Caco-2 (cell line): ENCODE data around the gene ICAM1. TPM values are rescaled to one million over a fixed set of nuclear protein-coding genes. Genes with fewer than 3 reads are reported as not detected.
A peak's percentile ranks its signal among the peaks of the same experiment; 100 is the strongest.

Source experiments
- BruUV-seq: library from RNA; stranded (reverse); fragments of 400-500 nt; replicated peaks from 2 replicates; lab custom pipeline; 2021; lab: Mats Ljungman, UMichigan
- CTCF ChIA-PET: fragments of 300-600 bp; sonication (Branson Sonifier 250); formaldehyde crosslinking; loops from one replicate; lab custom pipeline; 2022; ENCODE audit warnings: antibody characterized with exemption; lab: Charles Lee
- POLR2A ChIA-PET: fragments of 300-600 bp; sonication (Branson Sonifier 250); formaldehyde crosslinking; loops from one replicate; lab custom pipeline; 2022; ENCODE audit warnings: antibody characterized with exemption; lab: Charles Lee
- DNase-seq, 2 experiments: peaks; one replicate each; pipeline versions ENCODE4 v3.0.0 to v3.0.0-alpha.2; 2020 to 2022
- H3K27me3 ChIP-seq: replicated peaks from 2 replicates; pipeline ENCODE4 v1.6.0; 2011; ENCODE audit warnings: low read length; ENCODE audit not compliant: control insufficient read depth, insufficient read depth
- H3K36me3 ChIP-seq: 2 replicates; pipeline ENCODE4 v1.5.1; 2011; ENCODE audit warnings: low read length; ENCODE audit not compliant: control insufficient read depth, insufficient read depth
- H3K4me1 ChIP-seq: fragments of 250-450 bp; sonication (Bioruptor Pico); 2 replicates; pipeline ENCODE4 v1.5.1; 2020; ENCODE audit warnings: mild to moderate bottlenecking
- H3K4me3 ChIP-seq: 2 replicates; pipeline ENCODE4 v1.5.1; 2011; ENCODE audit warnings: low read depth, mild to moderate bottlenecking, control low read depth, low read length
- H3K9me3 ChIP-seq: fragments of 250-450 bp; sonication (Bioruptor Pico); 2 replicates; pipeline ENCODE4 v1.5.1; 2020; ENCODE audit warnings: mild to moderate bottlenecking, moderate library complexity
- H3K27ac Mint-ChIP-seq: one replicate; pipeline ENCODE4 v1.8.0; 2022; ENCODE audit warnings: mixed read lengths; ENCODE audit not compliant: unreplicated experiment
- H3K27me3 Mint-ChIP-seq: one replicate; pipeline ENCODE4 v1.8.0; 2022; ENCODE audit warnings: mixed read lengths; ENCODE audit not compliant: insufficient read depth, unreplicated experiment
- H3K36me3 Mint-ChIP-seq: one replicate; pipeline ENCODE4 v1.8.0; 2022; ENCODE audit warnings: mild to moderate bottlenecking, mixed read lengths; ENCODE audit not compliant: insufficient read depth, unreplicated experiment
- H3K4me1 Mint-ChIP-seq: one replicate; pipeline ENCODE4 v1.8.0; 2022; ENCODE audit warnings: low read depth, mixed read lengths; ENCODE audit not compliant: unreplicated experiment
- H3K4me3 Mint-ChIP-seq: one replicate; pipeline ENCODE4 v1.8.0; 2022; ENCODE audit warnings: mild to moderate bottlenecking, moderate library complexity, mixed read lengths; ENCODE audit not compliant: unreplicated experiment
- H3K9me3 Mint-ChIP-seq: one replicate; pipeline ENCODE4 v1.8.0; 2022; ENCODE audit warnings: mixed read lengths; ENCODE audit not compliant: unreplicated experiment
- CTCF ChIP-seq, 2 experiments: fragments of 200-600 bp in 1 of 2; IDR thresholded peaks; 1 replicate in 1 of 2; 2 replicates in 1 of 2; pipeline versions ENCODE4 v1.5.1 to v1.8.0; 2011 to 2022; ENCODE audit warnings: antibody characterized with exemption in 1 of 2, control low read depth in 1 of 2, inconsistent platforms in 1 of 2, low read depth in 1 of 2, low read length in 1 of 2, mild to moderate bottlenecking in 1 of 2, moderate library complexity in 1 of 2; ENCODE audit not compliant: insufficient read depth in 1 of 2, severe bottlenecking in 1 of 2, unreplicated experiment in 1 of 2
- intact Hi-C: fragments of 100-400 bp; cut with micrococcal nuclease; formaldehyde crosslinking; loops from one replicate; pipeline ENCODE4 v1.10.0; 2022; ENCODE audit not compliant: unreplicated experiment
- total RNA-seq: library from RNA; stranded (reverse); gene quantifications from 2 replicates; pipeline ENCODE4 v1.2.3, GENCODE V29; 2022

Gene ICAM1
- total RNA-seq, 1 experiment from 2014 or later = 15.7 TPM

GRCh38 chr19:10258080-10258710 lies 12.7 kb upstream of the ICAM1 start:
- no peak overlapping the region for H3K4me3 ChIP-seq
- ChIA-PET POLR2A (interaction anchor here (0.5 to 1.0 kb wide), 2 partner anchors 13 to 75 kb away, joined by 4 to 10 read pairs; partner anchors contain the start of gene ICAM1), CTCF (interaction anchor here (0.6 to 3.4 kb wide), 20 partner anchors 8 to 633 kb away, joined by 3 to 54 read pairs (median 6); partner anchors contain the start of genes FDX2, ICAM1, ICAM5 and RAVER1)
- H3K27ac Mint-ChIP-seq = no peak overlapping the region
- H3K9me3 ChIP-seq = no peaks in the 10 kb centered on the region
- peaks cover 27% of the 10 kb centered on the region for H3K4me1 ChIP-seq
- no peak overlapping the region for H3K4me3 Mint-ChIP-seq
- peaks cover 38% of the 10 kb centered on the region for H3K36me3 Mint-ChIP-seq
- BruUV-seq = no TSS peak
- peaks cover 7% of the 10 kb centered on the region for H3K4me1 Mint-ChIP-seq
- H3K27me3 ChIP-seq = no peaks in the 10 kb centered on the region
- H3K9me3 Mint-ChIP-seq = no peaks in the 10 kb centered on the region
- no peak for TF ChIP-seq CTCF (IDR thresholded peaks at IDR 0.05; ENCODE audit: insufficient read depth in 1 of 2, low read depth in 1 of 2, low read length in 1 of 2, severe bottlenecking in 1 of 2, unreplicated experiment in 1 of 2)
- H3K36me3 ChIP-seq = peaks cover 2% of the 10 kb centered on the region; the same call in 1 of the 2 replicates
- H3K27me3 Mint-ChIP-seq = no peaks in the 10 kb centered on the region
- DNase-seq = no peak
- intact Hi-C loops = no loop called here

GRCh38 chr19:10259162-10259905 lies 11.6 kb upstream of the ICAM1 start:
- Mint-ChIP-seq H3K9me3 (no peaks in the 10 kb centered on the region), H3K36me3 (peaks cover 30% of the 10 kb centered on the region), H3K4me3 (no peak overlapping the region), H3K27ac (no peak overlapping the region), H3K4me1 (peaks cover 7% of the 10 kb centered on the region), H3K27me3 (no peaks in the 10 kb centered on the region)
- Histone ChIP-seq H3K4me3 (no peak overlapping the region), H3K9me3 (no peaks in the 10 kb centered on the region), H3K36me3 (peaks cover 2% of the 10 kb centered on the region; the same call in 1 of the 2 replicates), H3K4me1 (peaks cover 27% of the 10 kb centered on the region), H3K27me3 (no peaks in the 10 kb centered on the region)
- intact Hi-C loops = loop anchor here (1.0 kb wide), 1 partner anchor 130 kb away; no protein-coding TSS in a partner anchor
- peak; percentile 92 to 94 for DNase-seq
- CTCF ChIA-PET = interaction anchor here (0.5 to 3.4 kb wide), 26 partner anchors 9 to 634 kb away, joined by 3 to 54 read pairs (median 4); partner anchors contain the start of genes FDX2, ICAM1, ICAM5 and RAVER1
- BruUV-seq = no TSS peak
- peak; percentile 66 to 75 for TF ChIP-seq CTCF (IDR thresholded peaks at IDR 0.05; ENCODE audit: insufficient read depth in 1 of 2, low read depth in 1 of 2, low read length in 1 of 2, severe bottlenecking in 1 of 2, unreplicated experiment in 1 of 2)
- POLR2A ChIA-PET = interaction anchor here (0.6 to 1.7 kb wide), 8 partner anchors 10 to 163 kb away, joined by 3 to 13 read pairs (median 4); partner anchors contain the start of genes ICAM1 and ICAM5

DNA sequence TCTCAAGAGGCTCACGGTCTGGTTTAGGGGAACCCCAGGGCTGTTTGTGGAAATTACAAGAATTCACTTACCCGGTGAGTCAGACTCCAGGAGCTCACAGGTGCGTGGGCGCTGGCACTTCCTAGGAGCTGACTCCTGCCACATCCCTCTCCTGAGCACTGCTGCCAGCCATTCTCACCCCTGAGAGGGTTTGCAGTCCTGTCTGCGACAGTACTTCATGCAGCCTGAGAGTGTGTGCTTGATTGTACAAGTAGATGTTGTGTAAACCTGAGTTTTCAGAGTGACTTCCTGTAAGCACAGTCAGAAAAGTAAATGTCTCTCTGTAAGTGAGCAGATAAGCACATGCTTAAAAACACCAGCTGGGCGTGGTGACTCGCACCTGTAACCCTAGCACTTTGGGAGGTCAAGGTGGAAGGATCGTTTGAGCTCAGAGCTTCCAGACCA lies 10.8 kb upstream of the ICAM1 start:
- ChIA-PET CTCF (interaction anchor here (1.6 to 3.4 kb wide), 7 partner anchors 9 to 130 kb away, joined by 4 to 54 read pairs (median 18); partner anchors contain the start of genes ICAM1 and ICAM5), POLR2A (interaction anchor here (1.0 to 1.7 kb wide), 3 partner anchors 9 to 128 kb away, joined by 3 to 9 read pairs (median 4); partner anchors contain the start of gene ICAM1)
- H3K27me3 ChIP-seq = no peaks in the 10 kb centered on the region
- H3K9me3 ChIP-seq = no peaks in the 10 kb centered on the region
- Mint-ChIP-seq H3K4me1 (peaks cover 7% of the 10 kb centered on the region), H3K4me3 (no peak overlapping the region), H3K36me3 (peaks cover 21% of the 10 kb centered on the region), H3K27ac (peak overlapping the region; percentile 79), H3K27me3 (no peaks in the 10 kb centered on the region), H3K9me3 (no peaks in the 10 kb centered on the region)
- H3K4me3 ChIP-seq = no peak overlapping the region
- no TSS peak for BruUV-seq
- intact Hi-C loops = no loop called here
- no peak for DNase-seq
- TF ChIP-seq CTCF (IDR thresholded peaks at IDR 0.05; ENCODE audit: insufficient read depth in 1 of 2, low read depth in 1 of 2, low read length in 1 of 2, severe bottlenecking in 1 of 2, unreplicated experiment in 1 of 2) = no peak
- H3K4me1 ChIP-seq = peaks cover 27% of the 10 kb centered on the region
- peaks cover 2% of the 10 kb centered on the region; the same call in 1 of the 2 replicates for H3K36me3 ChIP-seq
